ENCODE data around the gene CCT8L2.
"Not testable (repeated sequence)": the region's sequence is repeated elsewhere in the genome, so short reads cannot be mapped to it uniquely, and the experiment has no call there.

Gene CCT8L2

DNA sequence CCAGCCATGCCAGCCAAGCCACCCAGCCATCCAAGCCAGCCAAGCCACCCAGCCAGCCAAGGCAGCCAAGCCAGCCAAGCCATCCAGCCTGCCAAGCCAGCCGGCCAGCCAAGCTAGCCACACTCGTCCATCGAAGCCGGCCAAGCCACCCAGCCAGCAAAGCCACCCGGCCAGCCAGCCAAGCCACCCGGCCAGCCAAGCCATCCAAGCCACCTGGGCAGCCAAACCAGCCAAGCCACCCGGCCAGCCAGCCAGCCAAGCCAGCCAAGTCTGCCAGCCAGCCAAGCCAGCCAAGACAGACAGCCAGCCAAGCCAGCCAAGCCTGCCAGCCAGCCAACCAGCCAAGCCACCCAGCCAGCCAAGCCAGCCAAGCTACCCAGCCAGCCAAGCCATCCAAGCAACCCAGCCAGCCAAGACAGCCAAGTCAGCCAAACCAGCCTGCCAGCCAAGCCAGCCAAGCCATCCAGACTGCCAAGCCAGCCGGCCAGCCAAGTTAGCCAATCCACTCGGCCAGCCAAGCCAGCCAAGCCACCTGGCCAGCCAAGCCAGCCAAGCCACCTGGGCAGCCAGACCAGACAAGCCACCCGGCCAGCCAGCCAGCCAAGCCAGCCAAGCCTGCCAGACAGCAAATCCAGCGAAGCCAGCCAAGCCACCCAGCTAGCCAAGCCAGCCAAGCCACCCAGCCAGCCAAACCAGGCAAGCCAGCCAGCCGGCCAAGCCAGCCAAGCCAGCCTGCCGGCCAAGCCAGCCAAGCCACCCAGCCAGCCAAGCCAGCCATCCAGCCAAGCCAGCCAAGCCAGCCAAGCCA lies 24.8 kb downstream of the CCT8L2 start:
- ATAC-seq: not testable (repeated sequence)

DNA sequence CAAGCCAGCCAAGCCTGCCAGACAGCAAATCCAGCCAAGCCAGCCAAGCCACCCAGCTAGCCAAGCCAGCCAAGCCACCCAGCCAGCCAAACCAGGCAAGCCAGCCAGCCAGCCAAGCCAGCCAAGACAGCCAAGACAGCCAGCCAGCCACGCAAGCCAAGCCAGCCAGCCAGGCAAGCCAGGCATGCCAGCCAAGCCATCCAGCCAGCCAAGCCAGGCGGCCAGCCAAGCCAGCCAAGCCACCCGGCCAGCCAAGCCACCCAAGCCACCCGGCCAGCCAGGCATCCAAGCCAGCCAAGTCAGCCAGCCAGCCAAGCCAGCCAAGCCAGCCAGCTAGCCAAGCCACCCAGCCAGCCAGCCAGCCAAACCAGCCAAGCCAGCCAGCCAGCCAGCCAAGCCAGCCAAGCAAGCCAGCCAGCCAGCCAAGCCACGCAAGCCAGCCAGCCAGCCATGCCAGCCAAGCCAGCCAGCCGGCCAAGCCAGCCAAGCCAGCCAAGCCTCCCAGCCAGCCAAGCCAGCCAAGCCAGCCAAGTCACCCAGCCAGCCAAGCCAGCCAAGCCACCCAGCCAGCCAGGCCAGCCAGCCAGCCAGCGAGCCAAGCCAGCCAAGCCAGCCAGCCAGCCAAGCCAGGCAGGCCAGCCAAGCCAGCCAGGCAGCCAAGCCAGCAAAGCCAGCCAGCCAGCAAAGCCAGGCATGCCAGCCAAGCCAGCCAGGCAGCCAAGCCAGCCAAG lies 26.0 kb downstream of the CCT8L2 start:
- not testable (repeated sequence) for ATAC-seq

DNA sequence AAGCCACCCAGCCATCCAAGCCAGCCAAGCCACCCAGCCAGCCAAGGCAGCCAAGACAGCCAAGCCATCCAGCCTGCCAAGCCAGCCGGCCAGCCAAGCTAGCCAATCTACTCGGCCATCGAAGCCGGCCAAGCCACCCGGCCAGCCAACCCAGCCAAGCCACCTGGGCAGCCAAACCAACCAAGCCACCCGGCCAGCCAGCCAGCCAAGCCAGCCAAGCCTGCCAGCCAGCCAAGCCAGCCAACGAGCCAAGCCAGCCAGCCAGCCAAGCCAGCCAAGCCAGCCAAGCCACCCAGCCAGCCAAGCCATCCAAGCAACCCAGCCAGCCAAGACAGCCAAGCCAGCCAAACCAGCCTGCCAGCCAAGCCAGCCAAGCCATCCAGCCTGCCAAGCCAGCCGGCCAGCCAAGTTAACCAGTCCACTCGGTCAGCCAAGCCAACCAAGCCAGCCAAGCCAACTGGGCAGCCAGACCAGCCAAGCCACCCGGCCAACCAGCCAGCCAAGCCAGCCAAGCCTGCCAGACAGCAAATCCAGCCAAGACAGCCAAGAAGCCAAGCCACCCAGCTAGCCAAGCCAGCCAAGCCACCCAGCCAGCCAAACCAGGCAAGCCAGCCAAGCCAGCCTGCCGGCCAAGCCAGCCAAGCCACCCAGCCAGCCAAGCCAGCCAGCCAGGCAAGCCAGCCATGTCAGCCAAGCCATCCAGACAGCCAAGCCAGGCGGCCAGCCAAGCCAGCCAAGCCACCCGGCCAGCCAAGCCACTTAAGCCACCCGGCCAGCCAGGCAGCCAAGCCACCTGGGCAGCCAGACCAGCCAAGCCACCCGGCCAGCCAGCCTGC lies 26.8 kb downstream of the CCT8L2 start:
- ATAC-seq: not testable (repeated sequence)

- ATAC-seq: not testable (repeated sequence)
Observed at GRCh38 chr22:16564837-16565584, 27.6 kb downstream of the CCT8L2 start.

- no peak for ATAC-seq
- TF ChIP-seq POU6F1 (CRISPR knock-in tag; IDR thresholded peaks at IDR 0.05; ENCODE audit: borderline replicate concordance, low read depth): no peak
Observed at GRCh38 chr22:16563555-16564520, 28.8 kb downstream of the CCT8L2 start.

GRCh38 chr22:16562711-16563554 lies 29.7 kb downstream of the CCT8L2 start:
- no peak for ATAC-seq
- TF ChIP-seq, protein P1, sequence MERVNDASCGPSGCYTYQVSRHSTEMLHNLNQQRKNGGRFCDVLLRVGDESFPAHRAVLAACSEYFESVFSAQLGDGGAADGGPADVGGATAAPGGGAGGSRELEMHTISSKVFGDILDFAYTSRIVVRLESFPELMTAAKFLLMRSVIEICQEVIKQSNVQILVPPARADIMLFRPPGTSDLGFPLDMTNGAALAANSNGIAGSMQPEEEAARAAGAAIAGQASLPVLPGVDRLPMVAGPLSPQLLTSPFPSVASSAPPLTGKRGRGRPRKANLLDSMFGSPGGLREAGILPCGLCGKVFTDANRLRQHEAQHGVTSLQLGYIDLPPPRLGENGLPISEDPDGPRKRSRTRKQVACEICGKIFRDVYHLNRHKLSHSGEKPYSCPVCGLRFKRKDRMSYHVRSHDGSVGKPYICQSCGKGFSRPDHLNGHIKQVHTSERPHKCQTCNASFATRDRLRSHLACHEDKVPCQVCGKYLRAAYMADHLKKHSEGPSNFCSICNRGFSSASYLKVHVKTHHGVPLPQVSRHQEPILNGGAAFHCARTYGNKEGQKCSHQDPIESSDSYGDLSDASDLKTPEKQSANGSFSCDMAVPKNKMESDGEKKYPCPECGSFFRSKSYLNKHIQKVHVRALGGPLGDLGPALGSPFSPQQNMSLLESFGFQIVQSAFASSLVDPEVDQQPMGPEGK (CRISPR knock-in tag; IDR thresholded peaks at IDR 0.05; ENCODE audit: borderline replicate concordance): no peak
- TF ChIP-seq ZFP30 (CRISPR knock-in tag; IDR thresholded peaks at IDR 0.05): no peak
- TF ChIP-seq ZC3H10 (CRISPR knock-in tag; IDR thresholded peaks at IDR 0.05): no peak
- TF ChIP-seq ZNF565 (CRISPR knock-in tag; conservative IDR thresholded peaks at IDR 0.05; ENCODE audit: low read depth): no peak
- TF ChIP-seq ZNF8 (CRISPR knock-in tag; IDR thresholded peaks at IDR 0.05): no peak
- TF ChIP-seq ISL1 (CRISPR knock-in tag; IDR thresholded peaks at IDR 0.05): no peak
- TF ChIP-seq, protein P2, sequence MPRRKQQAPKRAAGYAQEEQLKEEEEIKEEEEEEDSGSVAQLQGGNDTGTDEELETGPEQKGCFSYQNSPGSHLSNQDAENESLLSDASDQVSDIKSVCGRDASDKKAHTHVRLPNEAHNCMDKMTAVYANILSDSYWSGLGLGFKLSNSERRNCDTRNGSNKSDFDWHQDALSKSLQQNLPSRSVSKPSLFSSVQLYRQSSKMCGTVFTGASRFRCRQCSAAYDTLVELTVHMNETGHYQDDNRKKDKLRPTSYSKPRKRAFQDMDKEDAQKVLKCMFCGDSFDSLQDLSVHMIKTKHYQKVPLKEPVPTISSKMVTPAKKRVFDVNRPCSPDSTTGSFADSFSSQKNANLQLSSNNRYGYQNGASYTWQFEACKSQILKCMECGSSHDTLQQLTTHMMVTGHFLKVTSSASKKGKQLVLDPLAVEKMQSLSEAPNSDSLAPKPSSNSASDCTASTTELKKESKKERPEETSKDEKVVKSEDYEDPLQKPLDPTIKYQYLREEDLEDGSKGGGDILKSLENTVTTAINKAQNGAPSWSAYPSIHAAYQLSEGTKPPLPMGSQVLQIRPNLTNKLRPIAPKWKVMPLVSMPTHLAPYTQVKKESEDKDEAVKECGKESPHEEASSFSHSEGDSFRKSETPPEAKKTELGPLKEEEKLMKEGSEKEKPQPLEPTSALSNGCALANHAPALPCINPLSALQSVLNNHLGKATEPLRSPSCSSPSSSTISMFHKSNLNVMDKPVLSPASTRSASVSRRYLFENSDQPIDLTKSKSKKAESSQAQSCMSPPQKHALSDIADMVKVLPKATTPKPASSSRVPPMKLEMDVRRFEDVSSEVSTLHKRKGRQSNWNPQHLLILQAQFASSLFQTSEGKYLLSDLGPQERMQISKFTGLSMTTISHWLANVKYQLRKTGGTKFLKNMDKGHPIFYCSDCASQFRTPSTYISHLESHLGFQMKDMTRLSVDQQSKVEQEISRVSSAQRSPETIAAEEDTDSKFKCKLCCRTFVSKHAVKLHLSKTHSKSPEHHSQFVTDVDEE (CRISPR knock-in tag; IDR thresholded peaks at IDR 0.05): no peak
- TF ChIP-seq BACH2 (CRISPR knock-in tag; IDR thresholded peaks at IDR 0.05; ENCODE audit: borderline replicate concordance): no peak
- TF ChIP-seq, protein P3, sequence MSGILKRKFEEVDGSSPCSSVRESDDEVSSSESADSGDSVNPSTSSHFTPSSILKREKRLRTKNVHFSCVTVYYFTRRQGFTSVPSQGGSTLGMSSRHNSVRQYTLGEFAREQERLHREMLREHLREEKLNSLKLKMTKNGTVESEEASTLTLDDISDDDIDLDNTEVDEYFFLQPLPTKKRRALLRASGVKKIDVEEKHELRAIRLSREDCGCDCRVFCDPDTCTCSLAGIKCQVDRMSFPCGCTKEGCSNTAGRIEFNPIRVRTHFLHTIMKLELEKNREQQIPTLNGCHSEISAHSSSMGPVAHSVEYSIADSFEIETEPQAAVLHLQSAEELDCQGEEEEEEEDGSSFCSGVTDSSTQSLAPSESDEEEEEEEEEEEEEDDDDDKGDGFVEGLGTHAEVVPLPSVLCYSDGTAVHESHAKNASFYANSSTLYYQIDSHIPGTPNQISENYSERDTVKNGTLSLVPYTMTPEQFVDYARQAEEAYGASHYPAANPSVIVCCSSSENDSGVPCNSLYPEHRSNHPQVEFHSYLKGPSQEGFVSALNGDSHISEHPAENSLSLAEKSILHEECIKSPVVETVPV (CRISPR knock-in tag; IDR thresholded peaks at IDR 0.05): no peak
- TF ChIP-seq OSR1 (CRISPR knock-in tag; IDR thresholded peaks at IDR 0.05): no peak
- no peak for TF ChIP-seq ARNTL (CRISPR knock-in tag; IDR thresholded peaks at IDR 0.05; ENCODE audit: borderline replicate concordance, low read depth)
- no peak for TF ChIP-seq POU6F1 (CRISPR knock-in tag; IDR thresholded peaks at IDR 0.05; ENCODE audit: borderline replicate concordance, low read depth)
- no peak for TF ChIP-seq TCF4 (CRISPR knock-in tag; IDR thresholded peaks at IDR 0.05; ENCODE audit: borderline replicate concordance)
- no peak for TF ChIP-seq ZNF70 (CRISPR knock-in tag; IDR thresholded peaks at IDR 0.05)
- TF ChIP-seq TOX (CRISPR knock-in tag; IDR thresholded peaks at IDR 0.05; ENCODE audit: borderline replicate concordance): no peak
